ENCODE results near the gene INKA2.

- TF ChIP-seq RFX5 (IDR thresholded peaks at IDR 0.05; ENCODE audit: low read depth, low read length) (no peak), CTCF (conservative IDR thresholded peaks at IDR 0.05; ENCODE audit: low read depth, low read length) (no peak), USF2 (IDR thresholded peaks at IDR 0.05; ENCODE audit: low read depth, low read length) (no peak), SMC3 (IDR thresholded peaks at IDR 0.05; ENCODE audit: low read depth, low read length) (no peak), POLR2A (IDR thresholded peaks at IDR 0.05; ENCODE audit: low read depth, low read length) (no peak), RCOR1 (IDR thresholded peaks at IDR 0.05; ENCODE audit: insufficient replicate concordance, low read length) (no peak), MAFK (IDR thresholded peaks at IDR 0.05; ENCODE audit: low read depth, low read length) (no peak), MAZ (IDR thresholded peaks at IDR 0.05; ENCODE audit: borderline replicate concordance, low read depth, low read length) (no peak), CHD1 (IDR thresholded peaks at IDR 0.05; ENCODE audit: low read depth, low read length) (no peak), NFE2L2 (IDR thresholded peaks at IDR 0.05; ENCODE audit: low read depth, low read length) (no peak), FOS (IDR thresholded peaks at IDR 0.05; ENCODE audit: low read depth, low read length) (no peak), RAD21 (IDR thresholded peaks at IDR 0.05; ENCODE audit: low read length) (no peak), ELK1 (IDR thresholded peaks at IDR 0.05; ENCODE audit: borderline replicate concordance, low read depth, low read length) (no peak), CEBPB (IDR thresholded peaks at IDR 0.05; ENCODE audit: low read depth, low read length) (no peak)
Observed at GRCh38 chr1:111731956-111732355, 7.2 kb downstream of the INKA2 start.
